C4-2B (cell line): ENCODE results near the gene PTPN5.
"Not testable (repeated sequence)": the region's sequence is repeated elsewhere in the genome, so short reads cannot be mapped to it uniquely, and the experiment has no call there.

ENCODE experiments used
- H3K27ac ChIP-seq: fragments of 450-650 bp; 2 replicates; pipeline ENCODE4 v1.5.1; 2017
- ZFX ChIP-seq: fragments of 450-650 bp; IDR thresholded peaks from 2 replicates; pipeline ENCODE4 v1.6.1; 2017
- TF ChIP-seq, protein P1 (sequence below): fragments of 450-650 bp; conservative IDR thresholded peaks from 2 replicates; pipeline ENCODE4 v1.5.1; 2017; ENCODE audit warnings: mild to moderate bottlenecking

Gene PTPN5

DNA sequence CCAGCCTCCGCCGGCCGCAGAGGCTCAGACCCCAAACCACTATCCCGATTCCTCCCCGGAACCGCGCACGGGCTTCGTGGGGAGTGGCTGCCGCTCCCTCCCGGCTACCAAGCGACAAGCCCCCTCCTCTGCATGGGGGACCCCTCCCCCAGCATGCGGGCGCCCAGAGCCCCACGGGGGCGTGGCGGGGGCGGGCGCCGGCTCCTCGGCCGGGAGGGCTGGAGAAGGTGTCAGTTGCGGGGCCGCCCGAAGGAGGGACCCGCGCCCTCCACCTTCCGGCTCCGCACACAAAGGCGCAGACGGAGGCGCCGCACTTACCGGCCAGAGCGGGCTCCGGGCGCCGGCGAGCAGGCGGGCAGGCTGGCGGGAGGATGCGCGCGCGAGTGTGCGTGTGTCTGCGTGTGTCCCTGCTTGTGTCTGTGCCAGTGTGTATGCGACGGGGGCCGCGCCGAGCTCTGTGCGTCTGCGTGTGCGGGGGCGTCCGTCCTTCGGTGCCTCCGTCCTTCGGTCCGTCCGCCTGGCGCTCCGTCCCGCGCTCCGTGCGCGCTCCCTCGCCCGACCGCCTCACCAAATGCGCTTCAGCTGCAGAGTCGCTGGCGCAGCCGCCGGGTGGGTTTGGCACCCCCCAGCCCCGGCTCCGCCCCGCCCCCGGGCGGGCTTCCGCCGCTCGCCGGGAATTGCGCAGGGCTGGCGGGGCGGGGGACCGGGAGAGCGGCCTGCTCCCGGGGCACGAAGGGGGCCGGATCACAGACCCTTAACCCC lies at the start of gene PTPN5:
TSS of gene PTPN5 (minus strand) at position 592 of the 762 bp plus-strand sequence. CDS start 19,840 bp downstream, outside the sequence.
- no peak within 1 kb of the TSS for H3K27ac ChIP-seq
- TF ChIP-seq ZFX = no peak
- TF ChIP-seq, protein P1, sequence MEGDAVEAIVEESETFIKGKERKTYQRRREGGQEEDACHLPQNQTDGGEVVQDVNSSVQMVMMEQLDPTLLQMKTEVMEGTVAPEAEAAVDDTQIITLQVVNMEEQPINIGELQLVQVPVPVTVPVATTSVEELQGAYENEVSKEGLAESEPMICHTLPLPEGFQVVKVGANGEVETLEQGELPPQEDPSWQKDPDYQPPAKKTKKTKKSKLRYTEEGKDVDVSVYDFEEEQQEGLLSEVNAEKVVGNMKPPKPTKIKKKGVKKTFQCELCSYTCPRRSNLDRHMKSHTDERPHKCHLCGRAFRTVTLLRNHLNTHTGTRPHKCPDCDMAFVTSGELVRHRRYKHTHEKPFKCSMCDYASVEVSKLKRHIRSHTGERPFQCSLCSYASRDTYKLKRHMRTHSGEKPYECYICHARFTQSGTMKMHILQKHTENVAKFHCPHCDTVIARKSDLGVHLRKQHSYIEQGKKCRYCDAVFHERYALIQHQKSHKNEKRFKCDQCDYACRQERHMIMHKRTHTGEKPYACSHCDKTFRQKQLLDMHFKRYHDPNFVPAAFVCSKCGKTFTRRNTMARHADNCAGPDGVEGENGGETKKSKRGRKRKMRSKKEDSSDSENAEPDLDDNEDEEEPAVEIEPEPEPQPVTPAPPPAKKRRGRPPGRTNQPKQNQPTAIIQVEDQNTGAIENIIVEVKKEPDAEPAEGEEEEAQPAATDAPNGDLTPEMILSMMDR = no peak

DNA sequence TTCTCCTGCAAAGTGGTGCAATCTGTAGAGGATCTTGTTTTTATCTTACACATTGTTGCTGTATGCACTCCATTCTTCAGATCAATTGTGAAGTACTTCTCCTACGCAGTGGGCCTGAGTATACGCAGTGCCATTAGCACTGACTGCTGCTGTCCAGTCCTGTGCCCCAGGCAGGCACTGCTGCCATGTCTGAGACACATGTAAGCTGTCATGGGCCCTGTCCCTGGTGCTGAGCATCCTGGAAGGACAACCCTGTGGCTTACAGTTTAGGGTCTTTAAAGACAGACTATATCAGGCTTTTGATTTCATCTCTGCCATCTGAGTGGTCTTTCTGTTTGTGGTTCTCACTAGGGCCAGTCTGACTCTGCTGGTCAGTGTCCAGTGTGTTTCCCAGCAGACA lies 44.8 kb upstream of the PTPN5 start:
- no peak overlapping the region for H3K27ac ChIP-seq
- TF ChIP-seq ZFX = no peak
- TF ChIP-seq, protein P1 = no peak

DNA sequence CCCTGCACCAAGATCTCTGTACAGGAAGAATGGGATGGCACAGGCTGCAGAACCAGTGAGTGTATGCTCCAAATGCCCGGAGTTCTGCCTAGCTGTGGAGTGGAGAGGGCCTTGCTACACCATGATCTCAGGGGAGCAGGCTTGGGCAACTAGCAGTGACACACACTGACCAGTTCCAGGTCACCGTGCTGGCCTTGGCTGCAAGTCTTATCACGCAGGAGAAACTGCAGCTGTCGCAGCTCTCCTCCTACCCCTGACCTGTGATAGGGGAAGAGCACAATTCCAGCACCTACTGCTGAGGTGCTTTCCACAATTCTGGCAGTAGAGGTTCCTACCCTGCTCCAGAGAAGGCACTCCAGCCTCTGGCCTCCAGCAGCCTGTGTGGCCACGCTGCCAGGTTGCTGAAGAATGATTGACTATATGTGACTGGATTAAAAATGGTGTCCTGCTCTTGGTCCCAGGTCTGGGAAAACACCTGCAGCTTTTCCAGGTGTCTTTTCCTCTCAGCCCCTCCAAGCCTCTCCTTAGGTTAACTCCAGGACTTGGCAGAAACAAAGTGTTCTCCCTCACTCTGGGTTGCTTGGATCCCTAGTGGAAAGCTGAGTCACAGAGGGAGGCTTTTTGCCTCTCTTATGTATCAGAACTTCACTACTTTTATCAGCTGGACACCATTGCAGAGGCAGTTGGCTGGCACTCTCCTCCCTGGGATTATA lies 43.3 kb upstream of the PTPN5 start:
- no peak overlapping the region for H3K27ac ChIP-seq
- TF ChIP-seq, protein P1 = no peak
- TF ChIP-seq ZFX = no peak

DNA sequence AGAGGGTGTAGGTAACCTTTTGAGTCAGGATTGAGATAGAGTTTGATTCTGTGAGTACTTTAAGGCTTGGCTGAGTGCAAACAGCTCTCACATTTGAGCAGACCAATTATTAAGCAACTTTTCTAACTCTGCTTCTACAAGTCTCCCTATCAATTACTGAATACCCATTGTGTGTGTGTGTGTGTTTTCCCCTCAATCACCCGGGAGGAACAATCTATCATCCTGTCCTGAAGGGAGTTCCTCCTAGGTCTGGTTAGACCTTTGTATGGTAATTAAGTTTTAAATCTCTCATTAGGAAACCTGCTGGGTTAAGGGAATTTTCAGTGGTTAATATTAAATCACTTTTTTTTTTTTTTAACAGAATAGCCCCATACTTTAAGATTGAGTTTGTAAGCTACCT lies 28.6 kb upstream of the PTPN5 start:
- H3K27ac ChIP-seq = not testable (repeated sequence)

DNA sequence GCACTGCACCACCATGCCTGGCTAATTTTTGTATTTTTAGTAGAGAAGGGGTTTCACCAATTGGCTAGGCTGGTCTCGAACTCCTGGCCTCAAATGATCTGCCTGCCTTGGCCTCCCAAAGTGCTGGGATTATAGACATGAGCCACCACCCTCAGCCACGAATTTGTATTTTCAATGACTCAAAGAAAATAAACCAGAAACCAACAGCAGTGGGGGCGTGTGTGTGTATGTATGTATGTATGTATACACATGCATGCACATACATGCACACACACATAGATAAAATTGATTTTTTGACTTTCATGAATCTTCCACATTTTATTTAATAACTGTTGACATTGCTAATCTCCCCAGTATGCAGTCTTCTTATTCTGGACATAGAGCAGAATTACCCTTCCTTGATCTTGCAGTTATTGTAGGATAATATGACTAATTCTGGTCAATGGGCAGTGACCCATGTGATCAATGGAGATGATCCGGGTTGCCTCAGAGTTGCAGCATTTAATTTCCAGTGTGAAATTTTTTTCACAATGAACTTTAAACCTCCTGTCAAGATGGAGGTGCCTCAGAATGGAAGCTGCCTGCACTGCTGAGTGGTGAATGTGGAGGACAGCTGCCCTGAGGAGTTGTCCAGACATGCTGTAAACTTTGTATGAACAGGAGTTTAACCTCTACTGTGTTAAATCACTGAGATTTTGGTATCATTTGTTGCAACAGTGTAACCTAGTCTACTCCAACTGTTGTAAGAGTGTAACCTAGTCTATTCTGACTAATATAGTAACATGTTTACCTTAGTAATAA lies 12.8 kb upstream of the PTPN5 start:
- no peak overlapping the region for H3K27ac ChIP-seq
- TF ChIP-seq, protein P1 = no peak
- TF ChIP-seq ZFX = no peak

DNA sequence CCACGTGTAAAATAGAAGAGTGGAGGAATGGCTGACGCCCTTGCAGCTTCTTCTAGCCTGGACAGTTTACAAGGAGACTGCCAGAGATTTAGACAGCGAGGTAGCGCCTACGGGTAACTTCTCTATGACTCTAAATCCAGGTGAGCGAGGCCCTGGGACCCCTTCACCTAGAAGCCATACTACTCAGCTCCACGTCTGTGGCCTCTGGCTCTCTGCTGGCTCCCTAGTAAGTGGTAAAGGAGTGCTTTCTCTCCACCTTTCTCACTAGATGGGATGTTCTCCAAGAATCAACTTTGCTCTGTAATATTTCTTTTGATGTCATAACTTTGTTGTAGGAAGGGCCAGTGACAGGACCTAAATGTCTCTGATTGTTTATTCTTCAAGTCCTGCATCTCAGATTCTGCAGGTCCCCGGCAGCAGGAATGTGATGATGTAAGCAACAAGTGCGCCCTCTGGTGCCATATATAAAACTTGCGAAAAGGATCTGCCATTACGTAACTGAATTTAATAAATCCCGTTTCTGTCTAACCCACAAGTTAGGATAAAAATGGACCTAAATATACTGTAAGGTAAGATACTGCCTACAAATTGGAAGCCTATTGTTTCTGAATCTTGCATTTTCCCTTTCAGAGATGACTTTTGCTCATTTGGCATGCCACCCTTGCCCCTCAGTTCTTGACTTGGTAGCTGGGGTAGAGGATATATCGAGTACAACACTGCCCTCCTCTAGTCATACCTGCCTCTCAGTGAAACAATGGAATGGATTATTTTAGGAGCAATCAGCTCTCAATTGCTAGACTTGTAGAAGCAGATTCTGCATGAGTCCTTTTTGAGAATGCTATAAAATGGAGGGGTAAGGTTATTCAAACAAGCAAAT lies 11.0 kb upstream of the PTPN5 start:
- H3K27ac ChIP-seq = peak overlapping the region; percentile 59
- TF ChIP-seq ZFX = no peak
- TF ChIP-seq, protein P1 = peak; percentile 87
